ENCODE results near the gene PDCL2. TPM values are rescaled to one million over a fixed set of nuclear protein-coding genes. Genes with fewer than 3 reads are reported as not detected.

Gene PDCL2
- total and polyA plus RNA-seq, 9 of the 15 experiments (the other 6 are each of a cell fraction or from before 2014, with no cell fraction given) = 0.62 to 2.5 (median 1.2) TPM

- Histone ChIP-seq H3K27me3 (ENCODE audit: control insufficient read depth in 2 of 2, insufficient read depth in 2 of 2, low read length in 2 of 2) (no peaks in the 10 kb centered on the region), H3K36me3 (ENCODE audit: control insufficient read depth, insufficient read depth, low read length) (peaks cover 5% of the 10 kb centered on the region), H3K9me3 (replicated peaks; ENCODE audit: control insufficient read depth, insufficient read depth, low read depth, low read length) (peaks cover 2% of the 10 kb centered on the region; the same call in 1 of the 2 replicates), H2AFZ (ENCODE audit: low read depth, low read length) (no peak overlapping the region), H3K4me1 (replicated peaks in 1 of 2; ENCODE audit: control insufficient read depth in 2 of 2, insufficient read depth in 2 of 2, low read length in 2 of 2) (no peaks in the 10 kb centered on the region), H4K20me1 (replicated peaks; ENCODE audit: control insufficient read depth, insufficient read depth, low read length) (no peaks in the 10 kb centered on the region), H3K4me2 (ENCODE audit: insufficient read depth, low read length) (no peak overlapping the region), H3K79me2 (ENCODE audit: control insufficient read depth, insufficient read depth, low read length) (peaks cover 79% of the 10 kb centered on the region), H3K9me1 (ENCODE audit: control insufficient read depth, insufficient read depth, low read length) (no peaks in the 10 kb centered on the region), H3K4me3 (no peak overlapping the region), H3K9ac (ENCODE audit: insufficient read depth in 1 of 2, low read depth in 2 of 2, low read length in 2 of 2) (no peak overlapping the region), H3K27ac (ENCODE audit: extremely low read depth, low read depth, low read length) (no peak overlapping the region)
- WGBS (ENCODE audit: insufficient coverage, low coverage, missing lambda C conversion rate) = 70% methylated on average over 4 of the region's 4 CpGs
- ChIA-PET CTCF (ENCODE audit: low intra/inter-chr PET ratio) (no interaction called here), POLR2A (no interaction called here)
- ATAC-seq (peak; percentile 56), DNase-seq (ENCODE audit: extremely low read depth in 1 of 4, low spot score in 3 of 4) (no peak), FAIRE-seq (no peak)
- in situ Hi-C loops (cut with MboI) = no loop called here
- intact Hi-C loops (cut with micrococcal nuclease) = no loop called here
- BruUV-seq (replicated peaks) = no TSS peak
- TF ChIP-seq CREB1 (IDR thresholded peaks at IDR 0.05) = no peak
- TF ChIP-seq CREB1 (CRISPR knock-in tag; IDR thresholded peaks at IDR 0.05) = no peak
- peak; percentile 56 for TF ChIP-seq CEBPB (tag; IDR thresholded peaks at IDR 0.05)
- TF ChIP-seq CREB3 (tag; conservative IDR thresholded peaks at IDR 0.05; ENCODE audit: low read depth) = no peak
- no peak for TF ChIP-seq ZBTB49 (CRISPR knock-in tag; IDR thresholded peaks at IDR 0.05; ENCODE audit: borderline replicate concordance)
- TF ChIP-seq RAD51 (IDR thresholded peaks at IDR 0.05; ENCODE audit: borderline replicate concordance, low read depth) = peak; percentile 12; the same call in 1 of the 2 replicates
- TF ChIP-seq LCOR (CRISPR knock-in tag; IDR thresholded peaks at IDR 0.05) = no peak
- peak in 1 of 2 experiments; percentile 43; a peak in 2 of 4 replicates for TF ChIP-seq TRIM24 (IDR thresholded peaks at IDR 0.05)
- TF ChIP-seq, protein P1, sequence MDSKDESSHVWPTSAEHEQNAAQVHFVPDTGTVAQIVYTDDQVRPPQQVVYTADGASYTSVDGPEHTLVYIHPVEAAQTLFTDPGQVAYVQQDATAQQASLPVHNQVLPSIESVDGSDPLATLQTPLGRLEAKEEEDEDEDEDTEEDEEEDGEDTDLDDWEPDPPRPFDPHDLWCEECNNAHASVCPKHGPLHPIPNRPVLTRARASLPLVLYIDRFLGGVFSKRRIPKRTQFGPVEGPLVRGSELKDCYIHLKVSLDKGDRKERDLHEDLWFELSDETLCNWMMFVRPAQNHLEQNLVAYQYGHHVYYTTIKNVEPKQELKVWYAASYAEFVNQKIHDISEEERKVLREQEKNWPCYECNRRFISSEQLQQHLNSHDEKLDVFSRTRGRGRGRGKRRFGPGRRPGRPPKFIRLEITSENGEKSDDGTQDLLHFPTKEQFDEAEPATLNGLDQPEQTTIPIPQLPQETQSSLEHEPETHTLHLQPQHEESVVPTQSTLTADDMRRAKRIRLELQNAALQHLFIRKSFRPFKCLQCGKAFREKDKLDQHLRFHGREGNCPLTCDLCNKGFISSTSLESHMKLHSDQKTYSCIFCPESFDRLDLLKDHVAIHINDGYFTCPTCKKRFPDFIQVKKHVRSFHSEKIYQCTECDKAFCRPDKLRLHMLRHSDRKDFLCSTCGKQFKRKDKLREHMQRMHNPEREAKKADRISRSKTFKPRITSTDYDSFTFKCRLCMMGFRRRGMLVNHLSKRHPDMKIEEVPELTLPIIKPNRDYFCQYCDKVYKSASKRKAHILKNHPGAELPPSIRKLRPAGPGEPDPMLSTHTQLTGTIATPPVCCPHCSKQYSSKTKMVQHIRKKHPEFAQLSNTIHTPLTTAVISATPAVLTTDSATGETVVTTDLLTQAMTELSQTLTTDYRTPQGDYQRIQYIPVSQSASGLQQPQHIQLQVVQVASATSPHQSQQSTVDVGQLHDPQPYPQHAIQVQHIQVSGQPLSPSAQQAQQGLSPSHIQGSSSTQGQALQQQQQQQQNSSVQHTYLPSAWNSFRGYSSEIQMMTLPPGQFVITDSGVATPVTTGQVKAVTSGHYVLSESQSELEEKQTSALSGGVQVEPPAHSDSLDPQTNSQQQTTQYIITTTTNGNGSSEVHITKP (IDR thresholded peaks at IDR 0.05; ENCODE audit: partially characterized antibody) = no peak
- no peak for TF ChIP-seq ZNF668 (CRISPR knock-in tag; IDR thresholded peaks at IDR 0.05)
- no peak for TF ChIP-seq RBM14 (IDR thresholded peaks at IDR 0.05; ENCODE audit: borderline replicate concordance, insufficient read depth, low read depth, low read length)
- 0 out of 2 replicates have a peak, but pooled peaks have one; percentile 29 for TF ChIP-seq ATF7 (IDR thresholded peaks at IDR 0.05)
- TF ChIP-seq, protein P2, sequence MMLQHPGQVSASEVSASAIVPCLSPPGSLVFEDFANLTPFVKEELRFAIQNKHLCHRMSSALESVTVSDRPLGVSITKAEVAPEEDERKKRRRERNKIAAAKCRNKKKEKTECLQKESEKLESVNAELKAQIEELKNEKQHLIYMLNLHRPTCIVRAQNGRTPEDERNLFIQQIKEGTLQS (IDR thresholded peaks at IDR 0.05) = peak; percentile 90
- TF ChIP-seq, protein P2 (CRISPR knock-in tag; conservative IDR thresholded peaks at IDR 0.05) = no peak
Measured at GRCh38 chr4:55524844-55525571, 67.0 kb downstream of the PDCL2 start.

Data from K562 (cell line).